GM19193 (cell line): ENCODE results near the gene PLEKHD1.

Experiments used
- POLR2A ChIP-seq: IDR thresholded peaks from 4 replicates; pipeline ENCODE4 v1.6.1; 2011; ENCODE audit not compliant: insufficient read depth, insufficient read length; ENCODE audit errors: extremely low read depth

Gene PLEKHD1

GRCh38 chr14:69473946-69474345, 10.6 kb upstream of the PLEKHD1 start:
- TF ChIP-seq POLR2A: no peak

DNA sequence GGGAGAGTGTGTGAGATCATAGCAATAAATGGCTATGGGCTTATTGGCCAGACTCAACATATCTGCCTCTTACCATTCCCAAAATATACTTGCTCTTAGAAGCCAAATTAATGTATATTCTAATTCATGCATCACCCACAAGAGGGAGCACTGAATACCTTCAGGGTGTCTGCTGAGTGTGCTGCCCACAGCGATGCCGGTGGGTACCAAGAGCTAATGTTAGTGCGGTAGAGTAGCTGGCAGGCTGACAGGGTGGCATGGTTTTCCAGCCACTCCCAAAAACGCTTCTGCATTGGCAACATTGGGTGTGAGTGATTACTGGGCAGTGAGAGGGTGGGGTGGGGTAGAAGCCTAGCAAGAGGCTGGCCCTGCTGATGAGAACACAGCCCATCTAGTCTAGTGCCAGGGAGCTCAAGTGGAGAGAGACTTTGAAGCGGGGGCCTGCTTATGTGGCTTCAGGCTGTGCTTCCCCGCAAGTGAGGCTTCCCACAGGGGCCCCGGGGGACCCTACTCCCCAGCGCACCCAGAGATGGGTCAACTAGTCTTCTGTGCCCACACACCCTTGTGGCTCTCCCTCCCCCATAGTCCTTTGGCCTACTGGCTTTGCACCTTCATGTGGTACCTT, 9.2 kb upstream of the PLEKHD1 start:
- no peak for TF ChIP-seq POLR2A

GRCh38 chr14:69479696-69480095, 4.8 kb upstream of the PLEKHD1 start:
- TF ChIP-seq POLR2A: no peak

DNA sequence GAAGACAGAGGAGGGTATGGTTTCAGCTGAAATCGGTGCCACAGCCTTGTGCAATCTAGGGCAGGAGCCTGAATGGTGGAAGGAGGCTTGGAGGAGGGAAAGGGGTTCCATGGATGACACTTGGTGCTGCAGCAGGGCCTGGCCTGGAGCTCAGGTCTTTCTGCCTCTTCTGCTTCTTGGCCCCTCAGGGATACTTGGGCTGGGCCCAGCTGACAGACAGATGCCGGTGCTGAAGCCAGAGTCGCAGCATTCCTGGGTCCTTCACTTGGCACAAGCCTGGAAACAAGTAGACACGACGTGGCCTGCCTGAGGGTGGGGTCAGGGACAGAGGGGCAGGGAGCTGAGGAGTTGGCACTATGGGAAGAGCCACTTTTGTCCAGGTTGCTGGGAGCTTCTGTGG, 4.4 kb upstream of the PLEKHD1 start:
- TF ChIP-seq POLR2A: no peak

DNA sequence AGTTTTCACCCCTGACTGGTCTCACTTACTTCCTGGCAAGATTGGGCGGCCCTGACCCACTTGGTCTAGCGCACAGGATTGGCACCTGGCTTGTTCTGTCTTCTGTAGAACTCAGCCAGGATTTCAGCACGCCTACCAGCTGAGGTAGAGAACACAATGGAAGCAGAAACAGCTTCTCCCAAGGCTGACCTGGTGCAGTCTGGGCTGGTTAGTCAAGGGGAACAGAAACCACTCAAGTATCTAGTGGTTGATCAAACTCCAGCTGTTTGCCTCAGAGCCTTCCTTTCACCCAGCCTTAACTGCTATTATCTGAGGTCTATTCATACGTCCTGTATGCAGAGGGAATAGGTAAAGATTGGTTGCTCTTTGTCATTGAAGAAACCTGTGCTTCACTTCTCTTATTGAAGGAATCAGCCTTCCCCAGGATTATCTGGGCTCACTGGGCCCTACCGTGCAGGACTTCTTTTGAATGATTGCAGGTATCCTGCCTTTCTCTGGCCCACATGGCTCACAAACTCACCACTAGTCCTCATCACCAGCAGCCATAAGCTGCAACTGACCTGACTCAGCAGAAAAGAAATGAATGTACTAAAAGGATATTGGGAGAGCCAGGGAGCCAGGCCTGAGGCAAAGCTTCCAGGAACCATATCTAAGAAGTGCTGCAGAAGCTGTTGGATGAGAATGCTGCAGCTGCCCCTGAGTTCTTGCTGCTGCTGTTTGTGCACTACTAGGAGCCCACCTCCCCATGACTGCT, 2.5 kb upstream of the PLEKHD1 start:
- no peak for TF ChIP-seq POLR2A

DNA sequence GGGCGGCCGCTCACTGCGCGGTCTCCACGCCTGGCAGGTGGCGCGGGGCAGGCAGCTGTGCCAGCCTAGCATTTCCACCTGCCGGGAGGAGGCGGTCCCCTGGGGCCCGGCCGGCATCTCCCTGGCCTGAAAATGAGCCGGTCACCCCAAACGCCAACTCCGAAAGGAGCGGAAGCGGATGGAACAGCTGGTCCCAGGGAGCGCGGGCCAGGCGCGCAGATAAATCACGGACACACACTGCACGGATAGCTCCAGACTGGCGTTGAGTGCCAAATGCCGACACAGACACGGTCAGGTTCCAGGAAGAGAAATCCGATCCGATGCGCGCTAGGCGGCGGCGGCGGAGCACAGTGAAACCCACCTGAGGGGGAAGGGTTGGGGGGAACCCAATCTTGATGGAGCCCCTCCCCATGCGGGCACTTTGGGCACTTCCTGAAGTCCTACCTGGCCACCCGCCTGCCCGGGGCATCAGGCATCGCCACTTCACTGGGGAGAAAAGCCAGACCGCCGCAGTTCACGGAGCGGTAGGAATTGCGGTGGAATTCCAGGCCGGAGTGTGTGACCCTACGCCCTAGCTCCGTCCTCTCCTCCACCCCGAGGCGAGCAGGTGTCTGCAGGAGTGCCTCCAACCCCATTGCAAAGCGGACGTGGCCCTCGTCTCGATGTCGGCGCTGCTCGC, 624 bp upstream of the PLEKHD1 start:
- TF ChIP-seq POLR2A: no peak

DNA sequence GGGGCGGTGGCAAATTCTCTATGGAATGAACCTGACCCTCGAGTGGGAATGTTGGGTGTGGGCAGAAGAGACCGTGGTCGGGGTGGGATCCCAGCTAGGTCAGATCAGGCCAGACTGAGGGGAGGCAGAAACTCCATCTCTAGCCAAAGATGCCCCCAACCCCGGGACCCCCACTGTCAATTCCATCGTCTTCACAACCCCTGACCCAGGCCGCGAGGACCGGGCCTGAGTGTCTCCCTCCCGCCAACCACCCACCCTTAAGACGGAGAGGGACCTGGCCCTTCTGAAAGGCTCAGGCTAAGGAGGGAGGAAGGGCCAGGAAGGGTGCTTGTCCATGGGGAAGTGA, 760 bp downstream of the PLEKHD1 start:
- no peak for TF ChIP-seq POLR2A

- no peak for TF ChIP-seq POLR2A
These were observed 1.2 kb downstream of the PLEKHD1 start for GRCh38 chr14:69485701-69486100.

GRCh38 chr14:69487226-69487625, 2.7 kb downstream of the PLEKHD1 start:
- TF ChIP-seq POLR2A: no peak

DNA sequence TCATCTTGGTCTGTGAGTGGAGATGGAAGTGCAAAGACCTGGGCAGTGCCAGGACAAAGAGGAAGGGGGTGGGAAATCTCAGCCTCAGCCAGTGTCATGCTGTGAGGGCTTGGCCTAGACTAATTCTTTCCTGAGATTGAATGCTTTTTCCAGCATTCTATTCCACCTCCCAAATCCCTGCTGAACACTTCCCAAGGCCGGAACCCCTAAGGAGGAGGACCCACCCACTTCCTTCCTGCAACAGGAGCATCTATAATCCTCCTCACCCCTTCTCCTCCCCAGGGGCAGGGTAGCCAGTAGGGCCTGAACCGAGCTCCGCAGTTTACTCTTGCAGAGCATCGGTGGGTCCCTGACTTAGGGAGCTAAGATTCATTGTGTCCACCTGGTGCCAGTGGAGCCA, 3.2 kb downstream of the PLEKHD1 start:
- no peak for TF ChIP-seq POLR2A

- TF ChIP-seq POLR2A: no peak
These were observed 5.0 kb downstream of the PLEKHD1 start for GRCh38 chr14:69489495-69489894.

GRCh38 chr14:69490219-69490918, 5.8 kb downstream of the PLEKHD1 start:
- no peak for TF ChIP-seq POLR2A

DNA sequence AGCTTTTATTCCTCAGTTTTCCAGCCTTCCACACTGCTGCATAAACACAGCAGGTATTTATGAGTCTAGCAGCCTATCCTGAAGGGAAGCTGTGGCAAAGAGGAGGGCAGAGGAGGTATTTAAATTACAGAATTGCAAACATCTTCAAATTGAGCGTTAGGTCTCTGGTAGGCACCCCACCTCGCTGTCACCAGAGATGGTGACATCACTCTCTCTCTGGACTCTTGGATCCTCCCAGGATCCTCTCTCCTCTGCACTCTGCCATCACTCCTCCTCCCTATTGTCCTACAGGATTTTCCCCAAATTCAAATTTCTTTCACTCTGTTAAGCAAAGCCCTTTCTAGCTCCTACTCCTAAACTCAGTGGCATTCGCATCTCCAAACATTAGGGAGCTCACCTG, 6.7 kb downstream of the PLEKHD1 start:
- TF ChIP-seq POLR2A: no peak

GRCh38 chr14:69493038-69493437, 8.5 kb downstream of the PLEKHD1 start:
- TF ChIP-seq POLR2A: no peak

- no peak for TF ChIP-seq POLR2A
These were observed 9.3 kb downstream of the PLEKHD1 start for GRCh38 chr14:69493791-69494190.
